GM03348 (cell line): Measurements from ENCODE around the gene QRSL1.
"Not testable (repeated sequence)": the region's sequence is repeated elsewhere in the genome, so short reads cannot be mapped to it uniquely, and the experiment has no call there.

Experiments used
- DNase-seq: peaks from one replicate; pipeline ENCODE4 v3.0.0; 2012; ENCODE audit warnings: low spot score

Gene QRSL1

DNA sequence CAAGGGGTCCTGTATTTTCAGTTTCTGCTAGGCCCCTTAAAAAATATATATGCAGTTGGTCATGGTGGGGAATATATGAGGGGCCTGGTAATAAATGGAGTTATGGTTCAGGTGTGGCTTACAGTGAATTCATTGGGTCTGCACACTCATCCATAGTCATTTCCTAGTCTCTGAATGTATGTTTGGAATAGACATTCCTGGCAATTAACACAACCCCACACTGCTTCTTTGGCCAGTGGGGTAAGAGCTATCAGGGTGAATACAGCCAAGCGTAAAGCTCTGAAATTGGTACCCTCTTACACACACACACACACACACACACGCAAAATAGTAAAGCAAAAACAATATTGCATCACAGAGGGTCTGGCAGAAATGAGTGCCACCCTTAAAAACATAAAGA is 56.5 kb downstream of the QRSL1 start:
- no peak for DNase-seq

DNA sequence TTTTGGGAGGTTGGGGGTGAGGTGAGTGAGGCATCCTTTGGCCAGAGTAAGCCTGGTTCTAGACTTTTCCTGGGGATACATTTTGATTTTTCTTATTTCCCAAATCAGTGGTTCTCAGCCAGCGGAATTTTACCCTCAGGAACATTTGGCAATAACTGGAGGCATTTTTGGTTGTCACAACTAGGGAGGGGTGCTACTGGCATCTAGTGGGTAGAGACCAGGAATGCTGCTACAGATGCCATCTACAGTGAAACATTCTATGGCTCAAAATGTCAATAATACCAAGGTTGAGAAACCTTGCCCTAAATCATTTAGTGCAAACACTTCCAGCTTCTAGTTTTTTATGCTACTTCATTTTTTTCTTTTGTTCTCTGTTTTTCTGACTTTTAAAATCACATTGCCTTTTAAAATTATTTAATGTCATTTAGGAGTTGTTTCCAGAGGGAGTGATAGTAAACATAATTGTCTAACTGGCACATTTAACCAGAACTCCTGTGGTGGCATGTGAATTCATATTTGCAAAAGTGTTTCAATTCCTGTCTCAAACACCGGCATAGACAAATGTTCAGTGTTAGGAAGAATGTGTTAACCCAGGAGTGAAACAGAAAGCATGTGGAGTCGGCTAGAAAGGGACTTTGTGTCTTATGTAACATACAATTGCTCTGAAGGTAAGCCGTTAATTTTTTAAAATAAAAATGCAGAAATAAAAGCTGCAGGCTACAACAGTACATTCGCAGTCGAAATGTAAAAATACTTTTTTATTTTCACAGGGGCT is 59.0 kb downstream of the QRSL1 start:
- no peak for DNase-seq

DNA sequence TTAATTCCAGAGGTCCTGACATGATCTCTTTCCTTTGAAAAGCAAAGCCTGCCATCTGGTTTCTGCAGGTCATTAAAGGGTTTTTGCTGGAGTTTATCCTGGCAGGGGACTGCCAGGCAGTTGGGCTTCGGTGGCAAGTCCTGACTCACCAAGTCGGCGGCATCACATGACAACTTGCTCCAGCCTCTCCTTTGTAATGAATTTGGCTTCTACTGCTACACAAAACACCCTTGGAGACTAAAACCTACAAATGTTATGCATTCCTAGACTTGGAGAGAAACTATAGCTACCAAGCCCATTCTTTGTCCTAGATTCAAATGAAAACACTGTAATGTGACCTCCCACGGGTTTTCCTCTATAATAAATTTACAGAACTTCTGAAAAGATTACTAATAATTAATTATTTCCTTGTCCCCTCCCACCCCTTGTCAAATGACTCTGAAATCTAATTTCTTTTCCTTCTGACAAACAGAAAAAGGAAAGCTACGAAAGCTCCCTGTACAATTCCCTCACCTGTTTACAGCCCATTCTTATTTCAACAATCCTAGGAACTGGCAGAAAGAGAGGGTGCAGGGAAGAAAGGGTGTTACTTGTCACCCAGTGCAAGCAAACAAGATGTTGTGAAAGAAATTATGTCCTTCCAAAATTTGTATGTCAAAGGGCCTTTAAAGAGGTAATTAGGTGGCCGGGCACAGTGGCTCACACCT is 62.9 kb downstream of the QRSL1 start:
- DNase-seq, result peak; percentile 54

DNA sequence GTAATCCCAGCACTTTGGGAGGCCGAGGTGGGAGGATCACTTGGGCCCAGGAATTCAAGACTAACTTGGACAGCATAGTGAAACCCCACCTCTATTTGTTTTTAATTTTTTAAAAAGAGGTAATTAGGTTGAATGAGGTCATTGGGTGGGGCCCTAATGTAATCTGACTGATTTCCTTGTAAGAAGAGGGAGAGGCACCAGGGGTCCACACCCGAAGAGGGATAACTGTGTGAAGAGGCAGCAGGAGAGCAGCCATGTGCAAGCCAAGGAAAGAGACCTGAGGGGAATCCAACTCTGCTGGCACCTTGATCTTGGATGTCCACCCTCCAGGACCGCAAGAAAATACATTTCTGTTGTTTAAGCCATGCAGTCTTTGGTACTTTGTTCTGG is 63.4 kb downstream of the QRSL1 start:
- no peak for DNase-seq

DNA sequence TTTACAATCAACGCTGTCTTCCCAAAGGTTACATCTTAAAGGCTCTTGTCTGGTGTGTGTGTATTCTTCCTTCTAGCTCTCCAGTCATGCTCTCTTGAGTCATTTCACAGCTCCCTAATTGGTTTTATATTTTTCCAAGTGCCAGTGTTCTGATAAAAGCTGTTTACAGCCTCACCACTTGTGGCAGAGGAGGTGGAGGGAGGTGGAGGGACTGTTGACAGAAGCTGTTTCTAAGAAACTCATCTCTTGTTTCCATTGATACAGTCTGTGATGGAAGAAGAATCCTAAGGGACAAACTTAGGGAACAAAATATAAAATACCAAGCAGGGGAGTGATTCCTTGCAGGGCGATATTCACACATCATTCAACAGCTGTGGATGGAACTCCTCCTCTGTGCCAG is 64.0 kb downstream of the QRSL1 start:
- no peak for DNase-seq

DNA sequence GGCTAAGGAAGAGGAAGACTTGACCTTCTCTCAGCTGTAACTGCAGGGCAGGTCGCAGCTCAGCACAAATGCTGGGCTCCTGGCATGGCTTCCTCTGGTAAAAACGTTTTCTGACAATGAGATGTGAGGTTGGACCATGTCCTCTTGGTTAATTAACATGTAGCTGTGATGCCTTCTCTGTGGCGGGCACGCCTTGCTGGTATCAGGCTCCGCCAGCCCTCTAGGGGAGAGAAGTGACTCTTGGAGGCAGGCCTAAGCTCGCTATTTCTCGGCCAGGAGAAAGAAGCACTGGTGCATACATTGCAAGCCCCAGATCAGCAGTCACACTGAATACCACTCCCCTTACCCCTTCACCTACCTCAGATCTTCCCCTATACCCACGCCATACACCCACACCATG is 65.0 kb downstream of the QRSL1 start:
- no peak for DNase-seq

DNA sequence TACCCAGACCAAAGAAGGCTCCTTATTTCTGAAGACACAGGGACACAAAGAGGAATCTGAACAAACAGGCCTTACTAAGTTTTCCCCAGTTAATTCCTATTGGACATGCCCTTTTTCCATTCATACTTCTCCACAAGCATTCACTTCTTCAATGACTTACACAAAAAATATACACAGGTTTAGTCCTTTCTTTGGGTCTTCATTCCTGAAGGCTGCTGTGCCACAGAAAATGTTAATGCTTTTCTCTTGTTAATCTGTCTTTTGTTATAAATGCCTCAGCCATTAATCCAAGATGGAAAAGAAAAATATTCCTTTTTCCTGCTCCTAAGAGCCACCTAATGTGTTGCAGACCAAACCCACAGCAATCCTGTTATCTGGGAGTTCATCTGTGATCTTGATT is 71.2 kb downstream of the QRSL1 start:
- no peak for DNase-seq

DNA sequence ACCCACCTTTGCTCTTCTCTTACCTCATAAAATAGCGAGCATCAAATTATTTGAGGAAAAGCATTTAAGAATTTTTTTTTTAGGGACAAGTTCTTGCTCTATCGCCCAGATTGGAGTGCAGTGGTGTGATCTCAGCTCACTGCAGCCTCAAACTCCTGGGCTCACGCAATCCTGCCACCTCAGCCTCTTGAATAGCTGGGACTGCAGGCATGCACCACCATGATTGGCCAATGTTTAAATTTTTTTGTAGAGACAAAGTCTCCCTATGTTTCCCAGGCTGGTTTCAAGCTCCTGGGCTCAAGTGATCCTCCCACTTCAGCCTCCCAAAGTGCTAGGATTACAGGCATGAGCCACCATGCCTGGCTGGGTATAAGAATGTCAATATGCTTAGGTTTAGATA is 71.8 kb downstream of the QRSL1 start:
- not testable (repeated sequence) for DNase-seq

DNA sequence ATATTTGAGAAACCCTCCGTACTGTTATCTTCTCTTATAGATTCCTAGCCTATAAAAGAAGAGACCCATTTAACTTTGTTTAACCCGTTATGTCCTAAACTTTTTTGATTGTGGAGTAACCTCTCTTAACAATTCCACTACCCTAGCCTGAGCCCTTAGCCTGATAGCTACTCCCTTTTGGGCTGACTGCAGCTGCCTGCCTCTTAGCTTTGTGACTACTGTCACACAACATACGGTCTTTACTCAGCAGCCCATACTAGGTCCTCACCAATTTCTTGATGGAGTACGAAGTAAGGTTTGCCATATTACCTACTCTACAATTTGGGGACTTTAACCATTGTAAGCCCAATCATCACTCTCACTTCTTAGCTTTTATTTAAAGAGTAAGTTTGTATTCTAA is 72.7 kb downstream of the QRSL1 start:
- DNase-seq, result no peak

DNA sequence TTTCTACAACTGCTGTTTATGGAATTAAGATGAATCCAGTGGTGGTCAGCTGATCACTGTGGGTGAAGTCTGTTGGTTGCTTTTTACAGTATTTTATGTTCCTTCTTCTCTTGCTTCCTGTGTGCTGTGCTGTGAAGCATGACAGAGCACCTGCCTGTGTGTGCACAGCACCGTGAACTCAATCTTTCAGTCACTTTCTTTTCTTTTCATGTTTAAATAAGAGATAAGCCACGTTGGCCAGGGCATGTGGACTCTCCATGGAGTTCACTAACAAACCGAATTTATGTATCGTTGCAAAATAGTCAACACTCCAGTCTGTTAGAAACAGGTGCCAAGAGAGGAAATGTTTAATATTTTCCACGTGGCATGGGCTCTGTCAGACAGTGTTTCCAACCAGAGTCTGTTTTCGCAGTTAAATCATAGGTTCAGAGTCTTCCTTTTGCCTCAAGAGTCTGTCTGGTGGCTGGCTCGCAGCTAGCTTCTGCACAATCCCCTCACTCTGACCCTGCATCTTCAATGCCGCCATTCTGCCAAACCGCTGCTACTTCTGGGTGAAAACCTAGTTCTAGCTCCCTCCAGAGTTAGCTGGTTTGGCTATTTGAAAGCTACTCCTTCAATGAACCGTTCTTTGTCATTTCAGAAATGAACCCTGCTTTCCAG is 73.2 kb downstream of the QRSL1 start:
- no peak for DNase-seq

DNA sequence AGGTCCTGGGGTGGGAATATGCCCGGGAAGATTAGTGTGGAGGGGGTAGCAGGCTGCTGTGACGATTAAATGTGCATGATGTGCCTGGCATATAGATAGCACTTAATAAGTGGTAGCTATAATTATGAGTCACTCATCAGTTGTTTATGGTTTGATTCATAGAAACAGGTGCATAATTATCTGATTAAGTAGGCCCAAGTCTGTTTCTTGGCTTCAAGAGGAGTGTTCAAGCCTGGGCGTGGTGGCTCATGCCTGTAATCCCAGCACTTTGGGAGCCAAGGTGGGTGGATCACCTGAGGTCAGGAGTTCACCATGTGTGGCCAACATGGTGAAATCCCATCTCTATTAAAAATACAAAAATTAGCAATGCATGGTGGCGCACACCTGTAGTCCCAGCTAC is 74.9 kb downstream of the QRSL1 start:
- no peak for DNase-seq

DNA sequence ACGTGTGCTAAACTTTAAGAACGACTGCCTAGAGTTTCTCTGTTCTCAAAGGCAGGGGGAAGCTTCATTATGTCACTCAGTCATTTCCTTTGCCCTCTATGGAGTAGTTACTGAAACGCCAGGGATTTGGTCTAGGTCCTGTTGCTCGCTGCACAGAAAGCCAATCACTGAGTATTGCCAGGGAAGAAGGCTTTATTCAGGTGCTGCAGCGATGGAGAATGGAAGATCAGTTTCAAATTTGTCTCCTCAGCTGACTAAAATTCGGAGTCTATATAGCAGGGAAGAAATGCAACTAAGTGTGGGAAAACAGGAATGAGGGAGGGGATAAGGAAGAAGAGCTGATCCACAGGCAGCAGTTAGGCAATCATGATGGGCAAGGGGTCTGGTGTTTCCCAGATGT is 75.8 kb downstream of the QRSL1 start:
- DNase-seq, result no peak

DNA sequence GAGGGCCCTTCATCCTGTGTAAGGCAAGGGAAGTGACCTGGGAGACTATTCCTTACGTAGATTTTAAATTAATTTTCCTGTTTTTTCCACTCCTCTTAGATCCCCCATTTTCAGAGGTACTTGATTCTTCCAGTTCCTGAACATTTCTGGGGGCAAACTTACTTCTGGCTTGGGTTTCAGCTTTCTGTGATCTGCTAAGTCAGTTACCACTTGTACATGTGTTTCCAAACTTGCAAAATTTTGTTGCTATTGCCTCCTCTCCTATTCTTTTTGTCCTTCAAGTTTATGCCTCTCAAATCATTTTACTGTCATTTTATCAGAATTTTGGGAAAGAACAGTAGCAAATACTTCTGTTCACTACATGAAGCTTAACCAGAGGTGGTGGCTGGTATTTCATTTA is 81.2 kb downstream of the QRSL1 start:
- no peak for DNase-seq

DNA sequence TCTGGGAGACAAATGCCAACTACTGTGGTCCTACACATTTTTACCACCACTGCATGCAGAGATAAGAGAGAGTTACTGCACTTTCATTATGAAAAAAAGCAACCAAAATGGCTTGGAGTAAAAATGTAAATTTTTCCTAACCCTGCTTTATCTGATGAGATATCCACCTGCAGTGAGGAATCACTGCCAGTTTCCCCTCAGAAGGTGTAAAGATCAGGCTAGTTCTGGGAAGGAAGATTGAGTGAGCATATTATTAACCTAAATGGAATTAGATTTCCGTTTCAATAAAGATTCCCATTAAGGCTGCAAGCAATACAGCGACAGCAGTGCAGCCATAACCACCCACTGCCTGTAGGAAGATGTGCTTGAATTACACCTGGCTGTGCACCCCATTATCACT is 84.9 kb downstream of the QRSL1 start:
- DNase-seq, result no peak

DNA sequence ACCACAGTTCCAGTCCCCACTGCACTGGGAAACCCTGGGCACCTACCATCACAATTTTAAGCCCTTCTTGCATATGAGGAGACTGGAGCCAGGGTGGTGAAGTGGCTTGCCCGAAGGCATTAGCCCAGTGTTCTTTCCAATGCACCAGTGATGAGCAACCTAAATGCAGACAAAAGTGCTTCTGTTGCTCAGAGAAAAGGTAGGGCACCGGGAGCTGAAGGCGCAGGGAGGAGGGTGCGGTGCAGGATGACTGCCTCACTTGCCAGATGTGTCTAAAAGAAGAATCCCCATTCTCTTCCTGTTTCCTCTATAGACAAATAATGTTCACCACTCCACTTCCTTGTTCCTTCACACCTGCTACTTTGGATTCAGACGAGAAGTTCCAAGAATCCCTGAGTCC is 86.5 kb downstream of the QRSL1 start:
- DNase-seq, result no peak

DNA sequence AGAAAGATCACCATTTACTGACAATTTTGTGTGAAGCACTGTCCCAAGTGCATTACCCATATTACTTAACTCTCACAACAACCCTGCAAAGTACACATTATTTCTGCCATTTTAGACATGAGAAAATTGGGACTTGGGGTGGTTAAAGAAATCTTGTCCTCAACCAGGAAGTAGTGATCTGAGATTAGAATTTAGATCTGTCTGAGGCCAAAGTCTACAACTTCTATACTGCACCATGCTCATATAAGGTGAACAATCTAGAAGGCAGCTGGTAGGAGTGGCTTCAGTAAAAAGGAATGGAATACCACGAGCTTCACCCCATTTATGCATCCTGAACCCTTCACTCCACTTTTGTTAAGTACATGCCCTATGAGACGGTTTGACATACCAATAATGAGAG is 87.6 kb downstream of the QRSL1 start:
- DNase-seq, result no peak
